HepG2 (cell line): ENCODE data around the gene HEMK1. TPM values are rescaled to one million over a fixed set of nuclear protein-coding genes. Genes with fewer than 3 reads are reported as not detected.
A peak's percentile ranks its signal among the peaks of the same experiment; 100 is the strongest.

Experiments
- CCAR2 ChIP-seq: fragments of 200-400 bp; formaldehyde crosslinking; optimal IDR thresholded peaks from 2 replicates; pipeline ENCODE3; 2018; ENCODE audit warnings: low read depth, mild to moderate bottlenecking, low read length, moderate library complexity
- HMG20A ChIP-seq: IDR thresholded peaks from 2 replicates; pipeline ENCODE4 v1.6.1; 2016; ENCODE audit warnings: borderline replicate concordance
- HMGA1 ChIP-seq: sonication (generic); formaldehyde crosslinking; conservative IDR thresholded peaks from 2 replicates; pipeline ENCODE4 v1.4.0; 2020; ENCODE audit warnings: missing genetic modification reagents
- KDM1A ChIP-seq: IDR thresholded peaks from 2 replicates; pipeline ENCODE4 v1.6.1; 2016; ENCODE audit warnings: missing compliant biosample characterization
- KLF6 ChIP-seq: IDR thresholded peaks from 2 replicates; pipeline ENCODE4 v1.8.0; 2016; ENCODE audit warnings: missing biosample characterization, missing genetic modification reagents
- NR3C1 ChIP-seq: sonication (generic); formaldehyde crosslinking; IDR thresholded peaks from 2 replicates; pipeline ENCODE4 v1.4.0; 2020; ENCODE audit warnings: missing genetic modification reagents
- PCBP1 ChIP-seq: fragments of 200-400 bp; formaldehyde crosslinking; IDR thresholded peaks from 2 replicates; pipeline ENCODE4 v1.6.1; 2017; ENCODE audit warnings: mild to moderate bottlenecking, low read depth, low read length, borderline replicate concordance
- POLR2AphosphoS5 ChIP-seq: IDR thresholded peaks from 2 replicates; pipeline ENCODE4 v1.6.1; 2012; ENCODE audit warnings: low read depth, low read length
- PRMT3 ChIP-seq: sonication (generic); formaldehyde crosslinking; IDR thresholded peaks from 2 replicates; pipeline ENCODE4 v1.8.1; 2022; ENCODE audit warnings: low read depth, mild to moderate bottlenecking, moderate library complexity, missing genetic modification reagents, borderline replicate concordance
- RCOR2 ChIP-seq: IDR thresholded peaks from 2 replicates; pipeline ENCODE4 v1.6.1; 2016; ENCODE audit warnings: missing biosample characterization, missing genetic modification reagents
- RELA ChIP-seq: sonication (generic); formaldehyde crosslinking; IDR thresholded peaks from 2 replicates; pipeline ENCODE4 v1.4.0; 2020; ENCODE audit warnings: missing genetic modification reagents
- TCF7 ChIP-seq: sonication (generic); IDR thresholded peaks from 2 replicates; pipeline ENCODE4 v1.6.1; 2016; ENCODE audit warnings: antibody characterized with exemption, low read depth
- ZFP62 ChIP-seq: sonication (generic); formaldehyde crosslinking; IDR thresholded peaks from 2 replicates; pipeline ENCODE4 v1.4.0; 2020; ENCODE audit warnings: missing genetic modification reagents
- ZNF138 ChIP-seq: sonication (generic); formaldehyde crosslinking; IDR thresholded peaks from 2 replicates; pipeline ENCODE4 v1.5.0; 2020; ENCODE audit warnings: mild to moderate bottlenecking, low read depth, missing genetic modification reagents
- ZNF629 ChIP-seq: sonication (generic); formaldehyde crosslinking; conservative IDR thresholded peaks from 2 replicates; pipeline ENCODE4 v1.5.0; 2020; ENCODE audit warnings: missing genetic modification reagents
- ZNF775 ChIP-seq: sonication (generic); formaldehyde crosslinking; IDR thresholded peaks from 2 replicates; pipeline ENCODE4 v1.4.0; 2020; ENCODE audit warnings: missing genetic modification reagents, mild to moderate bottlenecking, moderate library complexity, borderline replicate concordance
- polyA plus RNA-seq, 8 experiments: library from polyadenylated mRNA; depleted of rRNA in 3 of 8; stranded (reverse) in 7 of 8; unstranded in 1 of 8; fragments of >200 nt; fragmentation: Illumina TruSeq in 4 of 8; extraction: Trizol in 4 of 8; gene quantifications; 2 replicates each; pipeline versions ENCODE4 v1.2.1 to v1.2.3, GENCODE V29; 2011 to 2016; ENCODE audit warnings: low read depth in 4 of 8, missing spikeins in 1 of 8, mixed read lengths in 1 of 8; ENCODE audit not compliant: insufficient read depth in 1 of 8
- total RNA-seq, 5 experiments: library from RNA; depleted of rRNA; stranded (reverse); fragments of >200 nt; fragmentation: Illumina TruSeq; extraction: Trizol; gene quantifications; 2 replicates each; pipeline ENCODE4 v1.2.3, GENCODE V29; 2016; ENCODE audit warnings: low read depth in 1 of 5
- TF ChIP-seq, protein P1 (sequence below): IDR thresholded peaks from 2 replicates; pipeline ENCODE4 v1.6.1; 2018; ENCODE audit warnings: missing genetic modification reagents, mild to moderate bottlenecking, missing compliant biosample characterization
- TF ChIP-seq, protein P2 (sequence below): sonication (generic); formaldehyde crosslinking; IDR thresholded peaks from 2 replicates; pipeline ENCODE4 v1.4.0; 2020; ENCODE audit warnings: mild to moderate bottlenecking, low read depth, missing genetic modification reagents
- TF ChIP-seq, protein P3 (sequence below): sonication (generic); formaldehyde crosslinking; IDR thresholded peaks from 2 replicates; pipeline ENCODE4 v1.4.0; 2020; ENCODE audit warnings: mild to moderate bottlenecking, missing genetic modification reagents
- TF ChIP-seq, protein P4 (sequence below): sonication (generic); formaldehyde crosslinking; IDR thresholded peaks from 2 replicates; pipeline ENCODE4 v1.4.0; 2020; ENCODE audit warnings: mild to moderate bottlenecking, missing genetic modification reagents
- TF ChIP-seq, protein P5 (sequence below): sonication (generic); formaldehyde crosslinking; IDR thresholded peaks from 2 replicates; pipeline ENCODE4 v1.5.0; 2020; ENCODE audit warnings: missing genetic modification reagents, mild to moderate bottlenecking, borderline replicate concordance

The HEMK1 gene
- total and polyA plus RNA-seq, 2 of the 13 experiments (the other 11 are each of a cell fraction or from before 2014, with no cell fraction given) = 9.8 to 12.6 TPM

DNA sequence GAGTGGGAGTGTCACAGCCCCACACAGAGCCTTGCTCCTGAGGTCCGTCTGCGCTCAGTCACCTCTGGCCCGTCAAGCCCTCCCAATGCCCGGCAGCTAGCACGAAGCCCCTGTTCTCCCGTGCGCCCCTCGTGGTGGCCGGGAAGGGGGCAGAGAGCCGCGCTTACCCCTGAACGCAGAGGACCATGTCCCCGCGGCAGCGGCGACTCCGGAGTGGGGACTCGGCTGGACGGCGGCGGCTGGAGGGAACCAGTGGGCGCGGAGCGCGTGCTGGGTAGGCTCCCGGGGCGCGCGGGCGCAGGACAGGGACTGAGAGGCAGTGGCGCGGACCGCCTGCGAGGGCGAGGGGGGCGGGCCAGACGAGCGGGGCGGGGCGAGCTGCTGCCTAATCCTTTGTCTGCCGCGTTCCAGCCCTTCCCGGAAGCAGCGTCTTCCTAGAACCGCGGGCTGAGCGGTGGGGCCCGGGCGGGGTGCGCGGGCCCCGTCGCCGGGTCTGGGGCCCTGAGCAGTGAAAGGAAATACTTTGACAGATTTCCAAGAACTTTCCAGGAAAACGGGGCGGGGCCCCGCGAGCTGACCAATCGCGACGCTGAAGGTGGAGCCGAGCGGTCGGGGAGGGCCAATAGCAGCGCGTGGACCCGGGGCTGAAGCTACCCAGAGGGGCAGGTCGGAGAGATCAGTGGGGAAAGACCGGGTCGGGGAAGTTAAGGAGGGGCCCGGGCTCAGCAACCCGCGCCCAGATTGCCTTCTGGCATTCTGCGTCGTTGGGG lies 42.3 kb downstream of the HEMK1 start, which contains the start of gene CISH (continued):
- TF ChIP-seq ZNF629 (CRISPR knock-in tag) = no peak; the same call in 1 of the 2 replicates
- TF ChIP-seq PCBP1 = no peak
- no peak for TF ChIP-seq KDM1A (CRISPR knock-in tag)
- TF ChIP-seq RELA = no peak
- no peak for TF ChIP-seq NR3C1
- TF ChIP-seq CCAR2 = no peak
- TF ChIP-seq HMGA1 (CRISPR knock-in tag) = no peak
- TF ChIP-seq, protein P1, sequence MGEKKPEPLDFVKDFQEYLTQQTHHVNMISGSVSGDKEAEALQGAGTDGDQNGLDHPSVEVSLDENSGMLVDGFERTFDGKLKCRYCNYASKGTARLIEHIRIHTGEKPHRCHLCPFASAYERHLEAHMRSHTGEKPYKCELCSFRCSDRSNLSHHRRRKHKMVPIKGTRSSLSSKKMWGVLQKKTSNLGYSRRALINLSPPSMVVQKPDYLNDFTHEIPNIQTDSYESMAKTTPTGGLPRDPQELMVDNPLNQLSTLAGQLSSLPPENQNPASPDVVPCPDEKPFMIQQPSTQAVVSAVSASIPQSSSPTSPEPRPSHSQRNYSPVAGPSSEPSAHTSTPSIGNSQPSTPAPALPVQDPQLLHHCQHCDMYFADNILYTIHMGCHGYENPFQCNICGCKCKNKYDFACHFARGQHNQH (CRISPR knock-in tag) = peak; percentile 79
- TF ChIP-seq ZFP62 = no peak
- TF ChIP-seq, protein P2, sequence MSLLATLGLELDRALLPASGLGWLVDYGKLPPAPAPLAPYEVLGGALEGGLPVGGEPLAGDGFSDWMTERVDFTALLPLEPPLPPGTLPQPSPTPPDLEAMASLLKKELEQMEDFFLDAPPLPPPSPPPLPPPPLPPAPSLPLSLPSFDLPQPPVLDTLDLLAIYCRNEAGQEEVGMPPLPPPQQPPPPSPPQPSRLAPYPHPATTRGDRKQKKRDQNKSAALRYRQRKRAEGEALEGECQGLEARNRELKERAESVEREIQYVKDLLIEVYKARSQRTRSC (CRISPR knock-in tag) = peak; percentile 93
- TF ChIP-seq, protein P3, sequence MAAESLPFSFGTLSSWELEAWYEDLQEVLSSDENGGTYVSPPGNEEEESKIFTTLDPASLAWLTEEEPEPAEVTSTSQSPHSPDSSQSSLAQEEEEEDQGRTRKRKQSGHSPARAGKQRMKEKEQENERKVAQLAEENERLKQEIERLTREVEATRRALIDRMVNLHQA (CRISPR knock-in tag) = no peak
- 0 out of 2 replicates have a peak, but pooled peaks have one; percentile 32 for TF ChIP-seq PRMT3 (CRISPR knock-in tag)
- peak; percentile 55; the same call in 1 of the 2 replicates for TF ChIP-seq POLR2AphosphoS5
- TF ChIP-seq, protein P4, sequence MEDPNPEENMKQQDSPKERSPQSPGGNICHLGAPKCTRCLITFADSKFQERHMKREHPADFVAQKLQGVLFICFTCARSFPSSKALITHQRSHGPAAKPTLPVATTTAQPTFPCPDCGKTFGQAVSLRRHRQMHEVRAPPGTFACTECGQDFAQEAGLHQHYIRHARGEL (CRISPR knock-in tag) = no peak
- TF ChIP-seq, protein P5, sequence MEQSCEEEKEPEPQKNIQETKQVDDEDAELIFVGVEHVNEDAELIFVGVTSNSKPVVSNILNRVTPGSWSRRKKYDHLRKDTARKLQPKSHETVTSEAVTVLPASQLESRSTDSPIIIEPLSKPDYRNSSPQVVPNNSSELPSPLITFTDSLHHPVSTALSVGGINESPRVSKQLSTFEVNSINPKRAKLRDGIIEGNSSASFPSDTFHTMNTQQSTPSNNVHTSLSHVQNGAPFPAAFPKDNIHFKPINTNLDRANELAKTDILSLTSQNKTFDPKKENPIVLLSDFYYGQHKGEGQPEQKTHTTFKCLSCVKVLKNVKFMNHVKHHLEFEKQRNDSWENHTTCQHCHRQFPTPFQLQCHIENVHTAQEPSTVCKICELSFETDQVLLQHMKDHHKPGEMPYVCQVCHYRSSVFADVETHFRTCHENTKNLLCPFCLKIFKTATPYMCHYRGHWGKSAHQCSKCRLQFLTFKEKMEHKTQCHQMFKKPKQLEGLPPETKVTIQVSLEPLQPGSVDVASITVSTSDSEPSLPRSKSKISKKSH (CRISPR knock-in tag) = peak; percentile 25; the same call in 1 of the 2 replicates
- 0 out of 2 replicates have a peak, but pooled peaks have one; percentile 37 for TF ChIP-seq RCOR2
- peak; percentile 90 for TF ChIP-seq KLF6
- TF ChIP-seq ZNF775 (CRISPR knock-in tag) = peak; percentile 54; the same call in 1 of the 2 replicates
- peak; percentile 52 for TF ChIP-seq TCF7
- TF ChIP-seq HMG20A (CRISPR knock-in tag) = peak; percentile 60; the same call in 1 of the 2 replicates
- peak; percentile 94 for TF ChIP-seq ZNF138 (CRISPR knock-in tag)
